ENCODE results near the gene VSTM2L. TPM values are rescaled to one million over a fixed set of nuclear protein-coding genes. Genes with fewer than 3 reads are reported as not detected.

The VSTM2L gene
- polyA plus RNA-seq, 1 donor (not counting 4 experiments of a cell fraction or from before 2014, with no cell fraction given): 0.75 TPM

DNA sequence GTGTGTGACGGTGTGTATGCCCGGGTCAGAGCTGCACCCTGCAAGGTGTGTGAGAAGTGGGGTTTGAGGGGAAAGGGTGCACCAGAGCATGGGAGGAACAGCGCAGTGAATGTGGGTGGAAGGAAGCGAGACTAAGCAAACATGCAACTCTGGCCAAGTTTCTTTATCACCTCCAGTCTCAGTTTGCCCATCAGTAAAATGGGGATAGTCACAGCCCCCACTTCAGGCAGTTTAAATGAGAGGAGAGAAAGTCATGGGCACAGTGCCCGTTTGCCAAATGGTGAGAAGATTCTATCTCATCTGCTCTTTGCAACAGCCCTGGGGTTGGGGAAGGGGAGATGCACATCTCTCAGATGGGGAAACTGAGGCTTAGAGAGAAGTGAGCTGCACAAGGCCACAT, 12.8 kb upstream of the VSTM2L start:
- Histone ChIP-seq H3K9ac (ENCODE audit: control insufficient read depth, extremely low read depth, insufficient read depth, low read length) (no peak overlapping the region), H4K20me1 (ENCODE audit: control insufficient read depth, extremely low read depth, insufficient read depth, low read length) (no peaks in the 10 kb centered on the region), H3K27me3 (ENCODE audit: control insufficient read depth, extremely low read depth, insufficient read depth, low read length) (peaks cover 11% of the 10 kb centered on the region), H3K4me1 (ENCODE audit: control insufficient read depth, extremely low read depth, insufficient read depth, low read length) (peaks cover 5% of the 10 kb centered on the region), H3K27ac (ENCODE audit: control insufficient read depth, insufficient read depth, low read length) (no peak overlapping the region), H3K4me2 (ENCODE audit: control insufficient read depth, extremely low read depth, insufficient read depth, low read depth, low read length) (no peak overlapping the region), H3K36me3 (ENCODE audit: control insufficient read depth in 2 of 2, extremely low read depth in 1 of 2, insufficient read depth in 2 of 2, low read length in 2 of 2) (no peaks in the 10 kb centered on the region), H3K4me3 (ENCODE audit: control insufficient read depth in 2 of 3, extremely low read depth in 1 of 3, insufficient read depth in 2 of 3, low read depth in 1 of 3, low read length in 3 of 3) (no peak overlapping the region), H3K9me1 (ENCODE audit: control insufficient read depth, extremely low read depth, insufficient read depth, low read length) (no peaks in the 10 kb centered on the region), H3K9me3 (ENCODE audit: control insufficient read depth, low read depth, low read length) (no peaks in the 10 kb centered on the region), H2AFZ (ENCODE audit: control insufficient read depth, low read length) (no peak overlapping the region), H3K79me2 (ENCODE audit: control insufficient read depth, insufficient read depth, low read length) (no peaks in the 10 kb centered on the region)
- TF ChIP-seq, protein P1, sequence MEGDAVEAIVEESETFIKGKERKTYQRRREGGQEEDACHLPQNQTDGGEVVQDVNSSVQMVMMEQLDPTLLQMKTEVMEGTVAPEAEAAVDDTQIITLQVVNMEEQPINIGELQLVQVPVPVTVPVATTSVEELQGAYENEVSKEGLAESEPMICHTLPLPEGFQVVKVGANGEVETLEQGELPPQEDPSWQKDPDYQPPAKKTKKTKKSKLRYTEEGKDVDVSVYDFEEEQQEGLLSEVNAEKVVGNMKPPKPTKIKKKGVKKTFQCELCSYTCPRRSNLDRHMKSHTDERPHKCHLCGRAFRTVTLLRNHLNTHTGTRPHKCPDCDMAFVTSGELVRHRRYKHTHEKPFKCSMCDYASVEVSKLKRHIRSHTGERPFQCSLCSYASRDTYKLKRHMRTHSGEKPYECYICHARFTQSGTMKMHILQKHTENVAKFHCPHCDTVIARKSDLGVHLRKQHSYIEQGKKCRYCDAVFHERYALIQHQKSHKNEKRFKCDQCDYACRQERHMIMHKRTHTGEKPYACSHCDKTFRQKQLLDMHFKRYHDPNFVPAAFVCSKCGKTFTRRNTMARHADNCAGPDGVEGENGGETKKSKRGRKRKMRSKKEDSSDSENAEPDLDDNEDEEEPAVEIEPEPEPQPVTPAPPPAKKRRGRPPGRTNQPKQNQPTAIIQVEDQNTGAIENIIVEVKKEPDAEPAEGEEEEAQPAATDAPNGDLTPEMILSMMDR (optimal IDR thresholded peaks at IDR 0.05 in 1 of 3, IDR thresholded peaks at IDR 0.05 in 1 of 3, conservative IDR thresholded peaks at IDR 0.05 in 1 of 3; ENCODE audit: extremely low read depth in 1 of 3, insufficient read depth in 2 of 3, low read length in 3 of 3): no peak
- no peak for TF ChIP-seq EZH2 (IDR thresholded peaks at IDR 0.05; ENCODE audit: low read length)
- dilution Hi-C loops (cut with MboI; ENCODE audit: extremely low pct_ligation_motif_present, low sequenced_read_pairs): no loop called here
- DNase-seq (ENCODE audit: low read depth, low spot score) (no peak), FAIRE-seq (no peak)

DNA sequence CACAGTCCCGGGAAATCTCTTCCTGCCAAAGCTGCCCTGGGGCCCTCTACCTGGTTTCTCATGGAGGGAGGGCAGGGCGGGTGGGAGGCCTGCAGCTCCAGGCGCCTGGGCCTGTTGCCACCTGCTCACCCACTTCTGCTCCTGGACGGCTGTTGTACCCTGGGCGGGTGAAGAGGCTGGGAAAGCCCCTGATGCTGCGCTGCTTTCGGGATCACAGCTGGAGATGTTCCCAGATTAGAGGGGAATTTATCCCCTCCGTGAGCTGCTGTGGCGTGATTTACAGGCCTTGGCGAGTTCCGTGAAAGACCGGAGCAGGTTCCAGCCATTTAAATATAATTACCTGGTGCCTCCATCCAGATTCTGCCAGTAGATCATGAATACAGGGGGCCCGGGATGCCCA, 12.3 kb upstream of the VSTM2L start:
- Histone ChIP-seq H3K27me3 (ENCODE audit: control insufficient read depth, extremely low read depth, insufficient read depth, low read length) (peaks cover 11% of the 10 kb centered on the region), H3K9me3 (ENCODE audit: control insufficient read depth, low read depth, low read length) (no peaks in the 10 kb centered on the region), H3K9ac (ENCODE audit: control insufficient read depth, extremely low read depth, insufficient read depth, low read length) (no peak overlapping the region), H3K9me1 (ENCODE audit: control insufficient read depth, extremely low read depth, insufficient read depth, low read length) (no peaks in the 10 kb centered on the region), H3K4me2 (ENCODE audit: control insufficient read depth, extremely low read depth, insufficient read depth, low read depth, low read length) (no peak overlapping the region), H2AFZ (ENCODE audit: control insufficient read depth, low read length) (no peak overlapping the region), H3K4me1 (ENCODE audit: control insufficient read depth, extremely low read depth, insufficient read depth, low read length) (peaks cover 5% of the 10 kb centered on the region), H3K27ac (ENCODE audit: control insufficient read depth, insufficient read depth, low read length) (no peak overlapping the region), H3K4me3 (ENCODE audit: control insufficient read depth in 2 of 3, extremely low read depth in 1 of 3, insufficient read depth in 2 of 3, low read depth in 1 of 3, low read length in 3 of 3) (no peak overlapping the region), H3K79me2 (ENCODE audit: control insufficient read depth, insufficient read depth, low read length) (no peaks in the 10 kb centered on the region), H4K20me1 (ENCODE audit: control insufficient read depth, extremely low read depth, insufficient read depth, low read length) (no peaks in the 10 kb centered on the region), H3K36me3 (ENCODE audit: control insufficient read depth in 2 of 2, extremely low read depth in 1 of 2, insufficient read depth in 2 of 2, low read length in 2 of 2) (no peaks in the 10 kb centered on the region)
- no peak for DNase-seq (ENCODE audit: low read depth, low spot score)
- TF ChIP-seq, protein P1 (optimal IDR thresholded peaks at IDR 0.05 in 1 of 3, IDR thresholded peaks at IDR 0.05 in 1 of 3, conservative IDR thresholded peaks at IDR 0.05 in 1 of 3; ENCODE audit: extremely low read depth in 1 of 3, insufficient read depth in 2 of 3, low read length in 3 of 3): no peak
- no peak for TF ChIP-seq EZH2 (IDR thresholded peaks at IDR 0.05; ENCODE audit: low read length)
- dilution Hi-C loops (cut with MboI; ENCODE audit: extremely low pct_ligation_motif_present, low sequenced_read_pairs): no loop called here
- FAIRE-seq: no peak
